Thoracic aorta (tissue), 2 donors: ENCODE measurements around the gene C11orf42. TPM values are rescaled to one million over a fixed set of nuclear protein-coding genes. Genes with fewer than 3 reads are reported as not detected.

Experiments used
- ATAC-seq: fragments of 150-250 bp; one replicate; pipeline ENCODE4 v1.8.0; 2017; ENCODE audit warnings: low read depth; ENCODE audit not compliant: insufficient number of reproducible peaks, low FRiP score
- DNase-seq: peaks from one replicate; pipeline ENCODE4 v3.0.0-alpha.2; 2020; ENCODE audit warnings: low spot score
- H3K27ac ChIP-seq, 2 donors: fragments of 200-600 bp; sonication (generic); 1 replicate in 1 of 2; 2 replicates in 1 of 2; pipeline ENCODE4 v1.5.1; 2016; ENCODE audit warnings: mild to moderate bottlenecking in 2 of 2, moderate library complexity in 2 of 2
- H3K27me3 ChIP-seq: fragments of 200-600 bp; sonication (generic); replicated peaks from 2 replicates; pipeline ENCODE4 v1.6.0; 2016; ENCODE audit warnings: mild to moderate bottlenecking; ENCODE audit not compliant: insufficient read depth
- H3K36me3 ChIP-seq: fragments of 200-600 bp; sonication (generic); one replicate; pipeline ENCODE4 v1.5.1; 2016
- H3K4me1 ChIP-seq, 2 donors: fragments of 200-600 bp; sonication (generic); 1 replicate in 1 of 2; 2 replicates in 1 of 2; pipeline versions ENCODE4 v1.5.1 to v1.6.0; 2016; ENCODE audit warnings: low read depth in 2 of 2, mild to moderate bottlenecking in 1 of 2; ENCODE audit not compliant: control insufficient read depth in 1 of 2
- H3K4me3 ChIP-seq: fragments of 200-600 bp; sonication (generic); 2 replicates; pipeline ENCODE4 v1.5.1; 2016; ENCODE audit warnings: mild to moderate bottlenecking
- H3K9me3 ChIP-seq: fragments of 200-600 bp; sonication (generic); 2 replicates; pipeline ENCODE4 v1.5.1; 2016
- total RNA-seq, 2 donors: library from RNA; depleted of rRNA; stranded (reverse); fragments of >200 nt; gene quantifications; one replicate each; pipeline versions ENCODE4 v1.1.0 to v1.2.3, GENCODE V29; 2016
- TF ChIP-seq, protein P1 (sequence below): fragments of 200-600 bp; sonication (generic); IDR thresholded peaks from one replicate; pipeline ENCODE4 v1.5.1; 2019; ENCODE audit warnings: antibody characterized with exemption

The C11orf42 gene
- total RNA-seq, 2 donors from 2014 or later = not detected

DNA sequence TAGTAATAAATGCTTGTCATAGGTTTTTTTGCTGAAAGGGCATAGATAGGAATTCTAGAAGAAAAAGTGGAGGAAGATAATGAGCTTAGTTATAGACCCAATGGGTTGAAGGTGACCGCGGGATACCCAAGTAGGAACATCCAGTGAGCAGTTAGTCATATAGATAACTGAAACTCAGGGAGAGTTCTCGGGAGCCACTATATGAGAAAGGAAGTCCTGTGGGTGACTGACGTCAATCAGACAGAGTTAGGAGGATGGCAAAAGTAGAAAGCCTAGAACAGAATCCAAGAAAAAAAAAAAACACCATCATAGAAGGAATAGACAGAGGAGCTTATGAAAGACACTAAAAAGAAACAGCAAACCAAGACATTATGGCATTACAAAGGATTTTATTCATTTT is 31.9 kb downstream of the C11orf42 start:
- Histone ChIP-seq H3K27me3 (no peaks in the 10 kb centered on the region), H3K27ac (no peak overlapping the region), H3K9me3 (no peaks in the 10 kb centered on the region), H3K4me1 (peaks cover 8 to 18% of the 10 kb centered on the region in 2 donors), H3K4me3 (no peak overlapping the region), H3K36me3 (no peaks in the 10 kb centered on the region)
- TF ChIP-seq, protein P1, sequence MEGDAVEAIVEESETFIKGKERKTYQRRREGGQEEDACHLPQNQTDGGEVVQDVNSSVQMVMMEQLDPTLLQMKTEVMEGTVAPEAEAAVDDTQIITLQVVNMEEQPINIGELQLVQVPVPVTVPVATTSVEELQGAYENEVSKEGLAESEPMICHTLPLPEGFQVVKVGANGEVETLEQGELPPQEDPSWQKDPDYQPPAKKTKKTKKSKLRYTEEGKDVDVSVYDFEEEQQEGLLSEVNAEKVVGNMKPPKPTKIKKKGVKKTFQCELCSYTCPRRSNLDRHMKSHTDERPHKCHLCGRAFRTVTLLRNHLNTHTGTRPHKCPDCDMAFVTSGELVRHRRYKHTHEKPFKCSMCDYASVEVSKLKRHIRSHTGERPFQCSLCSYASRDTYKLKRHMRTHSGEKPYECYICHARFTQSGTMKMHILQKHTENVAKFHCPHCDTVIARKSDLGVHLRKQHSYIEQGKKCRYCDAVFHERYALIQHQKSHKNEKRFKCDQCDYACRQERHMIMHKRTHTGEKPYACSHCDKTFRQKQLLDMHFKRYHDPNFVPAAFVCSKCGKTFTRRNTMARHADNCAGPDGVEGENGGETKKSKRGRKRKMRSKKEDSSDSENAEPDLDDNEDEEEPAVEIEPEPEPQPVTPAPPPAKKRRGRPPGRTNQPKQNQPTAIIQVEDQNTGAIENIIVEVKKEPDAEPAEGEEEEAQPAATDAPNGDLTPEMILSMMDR = no peak
- DNase-seq (no peak), ATAC-seq (no peak)

DNA sequence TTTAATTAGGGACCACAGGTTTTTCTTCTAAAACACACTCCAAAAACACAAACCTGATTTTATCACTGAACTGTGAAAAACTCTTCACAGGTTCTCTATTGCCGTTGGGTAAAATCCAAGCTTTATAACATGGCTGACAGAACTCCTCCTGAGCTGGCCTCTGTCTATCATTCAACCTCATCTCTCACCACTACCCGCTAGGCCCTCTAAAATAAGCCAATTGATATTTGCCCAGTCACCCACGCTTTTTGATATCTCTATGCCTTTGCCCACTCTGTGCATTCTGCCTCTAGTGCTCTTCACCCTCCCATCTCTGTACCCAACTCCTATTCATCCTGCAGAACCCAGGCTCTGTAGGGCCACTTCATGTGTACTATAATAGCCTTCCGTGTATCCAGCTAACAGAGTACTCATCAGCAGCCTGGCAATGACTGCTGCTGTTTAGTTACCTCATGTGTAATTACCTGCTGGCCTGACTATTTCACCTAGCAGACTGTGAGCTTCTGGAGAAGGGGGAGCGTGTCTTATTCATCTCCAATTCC is 32.5 kb downstream of the C11orf42 start:
- no peak overlapping the region for H3K27ac ChIP-seq
- H3K27me3 ChIP-seq = no peaks in the 10 kb centered on the region
- peaks cover 8 to 13% of the 10 kb centered on the region in 2 donors for H3K4me1 ChIP-seq
- ATAC-seq (no peak), DNase-seq (no peak)
- H3K9me3 ChIP-seq = no peaks in the 10 kb centered on the region
- TF ChIP-seq, protein P1 = no peak
- no peak overlapping the region for H3K4me3 ChIP-seq
- no peaks in the 10 kb centered on the region for H3K36me3 ChIP-seq

- H3K27me3 ChIP-seq = no peaks in the 10 kb centered on the region
- H3K4me3 ChIP-seq = no peak within 1 kb of the TSS
- ATAC-seq = no peak
- H3K9me3 ChIP-seq = no peaks in the 10 kb centered on the region
- H3K27ac ChIP-seq = no peak within 1 kb of the TSS
- peaks cover under 1 to 3% of the 10 kb centered on the region in 2 donors for H3K4me1 ChIP-seq
- H3K36me3 ChIP-seq = no peaks in the 10 kb centered on the region
- TF ChIP-seq, protein P1 = no peak
- no peak for DNase-seq
Measured at GRCh38 chr11:6238902-6239301, 33.5 kb downstream of the C11orf42 start, which contains the start of gene CNGA4. Gene CNGA4 (plus strand): TSS chr11:6239089. CDS start chr11:6239207, 118 bp downstream.

DNA sequence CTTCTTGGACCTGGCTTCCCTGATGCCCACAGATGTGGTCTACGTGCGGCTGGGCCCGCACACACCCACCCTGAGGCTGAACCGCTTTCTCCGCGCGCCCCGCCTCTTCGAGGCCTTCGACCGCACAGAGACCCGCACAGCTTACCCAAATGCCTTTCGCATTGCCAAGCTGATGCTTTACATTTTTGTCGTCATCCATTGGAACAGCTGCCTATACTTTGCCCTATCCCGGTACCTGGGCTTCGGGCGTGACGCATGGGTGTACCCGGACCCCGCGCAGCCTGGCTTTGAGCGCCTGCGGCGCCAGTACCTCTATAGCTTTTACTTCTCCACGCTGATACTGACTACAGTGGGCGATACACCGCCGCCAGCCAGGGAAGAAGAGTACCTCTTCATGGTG is 34.8 kb downstream of the C11orf42 start:
- DNase-seq (no peak), ATAC-seq (no peak)
- TF ChIP-seq, protein P1 = no peak
- Histone ChIP-seq H3K27me3 (no peaks in the 10 kb centered on the region), H3K9me3 (no peaks in the 10 kb centered on the region), H3K4me3 (no peak overlapping the region), H3K36me3 (no peaks in the 10 kb centered on the region), H3K4me1 (no peaks in the 10 kb centered on the region), H3K27ac (no peak overlapping the region)

- Histone ChIP-seq H3K4me1 (no peaks in the 10 kb centered on the region), H3K27ac (no peak overlapping the region), H3K36me3 (no peaks in the 10 kb centered on the region), H3K9me3 (no peaks in the 10 kb centered on the region), H3K4me3 (no peak overlapping the region), H3K27me3 (no peaks in the 10 kb centered on the region)
- TF ChIP-seq, protein P1 = no peak
- no peak for DNase-seq
- ATAC-seq = no peak
Measured at GRCh38 chr11:6240781-6241180, 35.4 kb downstream of the C11orf42 start.
